Activated naive CD4-positive, alpha-beta T cell treated with anti-CD3 and anti-CD28 coated beads, Interleukin-2, amount 50 U/mL, for 16 hours (primary cell): ENCODE results near the gene DGKG.
A peak's percentile ranks its signal among the peaks of the same experiment; 100 is the strongest.

ENCODE experiments used
- DNase-seq: peaks from one replicate; pipeline ENCODE4 v3.0.0-alpha.2; 2020

The DGKG gene

DNA sequence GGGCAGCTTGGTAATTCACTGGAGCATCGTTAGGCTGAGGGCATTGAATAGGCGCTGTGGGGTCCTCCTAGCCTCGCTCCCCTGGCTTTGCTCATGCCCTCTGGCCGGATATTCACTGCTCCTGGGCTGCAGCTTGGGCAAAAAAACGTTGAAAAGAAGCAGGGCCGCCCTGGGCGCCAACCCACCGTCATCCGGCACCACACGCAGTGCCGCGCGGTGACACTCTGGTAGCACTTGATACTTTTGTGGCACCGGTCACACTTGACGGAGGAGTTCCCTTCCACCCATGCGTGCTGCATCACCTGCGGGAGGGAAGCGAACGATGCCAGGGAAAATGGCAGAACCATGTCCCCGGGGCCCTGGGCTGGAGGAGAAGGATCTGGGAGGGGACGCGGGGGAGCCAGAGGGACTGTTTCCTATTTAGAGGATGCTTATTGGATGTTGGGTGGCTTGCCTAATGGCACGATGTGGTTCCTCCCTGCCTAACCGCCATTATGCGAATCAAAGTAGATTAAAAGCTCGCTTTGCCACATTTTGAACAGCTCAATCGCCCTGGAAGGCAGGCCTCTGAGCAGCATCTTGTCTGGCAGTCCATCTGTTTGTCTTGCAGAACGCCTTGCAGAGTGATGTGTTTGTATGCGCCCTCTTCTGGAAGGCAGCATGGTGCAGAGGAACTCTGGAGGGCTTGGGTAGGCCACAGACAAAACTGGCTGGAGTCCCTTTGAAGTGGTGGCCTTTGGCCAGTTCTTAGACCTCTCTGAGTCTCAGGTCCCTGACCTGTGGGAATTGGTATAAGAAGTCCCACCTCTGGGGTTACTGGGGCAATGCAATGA lies 93.2 kb downstream of the DGKG start:
- no peak for DNase-seq

- no peak for DNase-seq
These were observed 94.3 kb downstream of the DGKG start for GRCh38 chr3:186267758-186268157.

DNA sequence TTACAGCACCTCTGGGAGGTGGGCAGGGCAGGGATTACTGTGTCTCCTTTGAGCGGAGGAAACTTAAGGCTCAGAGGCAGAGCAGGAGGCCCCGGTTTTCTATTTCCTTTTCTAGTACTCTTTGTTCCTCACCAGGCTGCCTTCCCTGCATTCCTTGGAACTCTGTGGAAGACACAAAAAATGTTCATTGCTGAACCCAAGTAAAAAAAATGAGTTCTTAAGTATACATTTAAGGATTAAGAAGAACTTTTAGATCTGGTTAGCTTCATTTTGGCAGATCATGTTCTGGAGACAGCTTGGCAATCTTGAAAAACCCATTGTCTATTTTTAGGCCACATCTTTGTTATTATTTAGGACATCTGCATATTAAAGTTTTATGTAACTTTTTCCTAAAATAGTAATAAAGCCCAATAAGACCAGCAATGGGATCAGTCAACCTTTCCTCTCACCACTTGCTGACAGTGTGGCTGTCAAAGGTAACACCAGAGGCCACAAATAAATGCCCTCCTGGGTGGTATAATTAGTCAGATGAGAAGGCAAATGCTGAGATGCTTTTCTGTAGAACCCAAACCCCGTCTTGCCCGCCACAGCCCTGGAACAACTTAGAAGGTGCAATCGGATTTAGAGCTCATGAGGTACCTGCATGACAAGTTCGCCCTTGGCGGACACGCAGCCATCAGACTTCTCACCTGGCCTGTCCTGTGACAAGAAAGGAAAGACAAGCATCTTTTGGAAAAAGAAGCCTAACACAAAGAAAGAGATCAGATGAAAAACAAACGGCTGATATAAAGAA lies 97.2 kb downstream of the DGKG start:
- DNase-seq = no peak

- DNase-seq = no peak
These were observed 100.4 kb downstream of the DGKG start for GRCh38 chr3:186261638-186262037.

GRCh38 chr3:186260726-186261125 lies 101.3 kb downstream of the DGKG start:
- DNase-seq = no peak

- DNase-seq = peak; percentile 58
These were observed 102.2 kb downstream of the DGKG start for GRCh38 chr3:186259612-186260383.

DNA sequence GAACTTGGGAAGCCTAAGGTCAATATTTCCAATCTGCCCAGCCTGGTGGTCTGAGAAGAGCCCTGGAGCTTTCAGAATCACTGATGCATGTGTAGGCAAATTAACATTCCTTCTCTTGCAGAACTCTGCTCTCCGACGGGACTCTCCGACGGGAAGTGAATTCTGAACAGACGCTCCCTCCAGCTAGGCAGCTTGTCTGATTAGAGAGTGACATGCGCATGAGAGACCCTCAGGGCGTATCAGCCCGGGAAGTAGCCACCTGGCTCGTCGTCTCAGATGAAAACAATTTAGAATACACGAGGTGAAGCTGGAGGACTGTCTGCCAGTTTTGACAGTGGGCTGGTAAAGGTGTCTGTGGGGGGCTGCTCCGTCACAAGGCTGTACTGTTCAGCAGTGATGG lies 103.1 kb downstream of the DGKG start:
- no peak for DNase-seq

DNA sequence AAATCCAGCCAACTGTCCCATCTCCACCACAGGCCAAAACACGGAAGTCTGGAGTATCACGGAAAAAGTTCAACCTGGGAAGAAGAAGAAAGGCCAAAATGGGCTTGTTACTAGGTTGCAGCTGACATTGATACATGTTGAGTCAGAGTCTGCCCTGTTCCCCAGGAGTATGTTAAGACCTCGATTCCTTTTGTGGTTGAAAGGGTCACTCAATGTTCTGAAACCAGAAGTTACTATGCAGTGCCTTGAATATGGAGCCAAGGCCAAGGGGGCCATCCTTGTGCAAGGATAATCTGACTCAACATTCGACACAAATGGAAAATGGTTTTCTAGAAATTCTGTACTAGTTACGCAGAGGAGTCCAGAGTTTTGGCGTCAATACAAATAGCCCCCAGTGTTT lies 104.2 kb downstream of the DGKG start:
- no peak for DNase-seq

DNA sequence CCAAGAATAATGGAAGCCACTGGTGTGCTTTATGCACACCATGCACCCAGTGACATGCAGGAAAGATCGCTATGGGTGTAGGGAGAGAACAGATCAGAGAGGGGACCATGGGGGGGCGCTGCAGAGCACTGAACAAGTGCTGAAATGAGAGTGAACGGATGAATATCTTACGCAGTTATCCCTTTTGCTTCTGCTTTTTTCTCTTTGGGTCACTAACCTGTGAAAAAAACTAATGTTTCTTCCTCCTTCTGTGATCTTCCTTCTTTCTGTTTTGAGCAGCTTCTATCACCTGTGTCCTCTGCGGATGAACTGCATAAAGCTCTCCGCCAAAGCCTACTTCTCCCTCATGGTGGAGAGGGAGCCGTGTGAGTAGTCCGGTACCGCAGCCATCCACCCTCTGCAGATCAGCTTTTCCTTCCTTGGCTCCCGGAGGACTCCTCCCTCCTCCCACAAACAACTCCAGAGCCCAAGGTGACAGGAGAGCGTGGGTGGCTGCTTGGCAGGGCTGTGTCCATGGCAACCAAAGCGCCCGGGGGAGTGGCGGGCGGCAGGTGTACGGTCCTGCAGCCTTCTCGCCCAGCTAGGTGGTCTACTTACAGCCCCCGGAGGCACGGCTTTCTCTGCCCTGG lies 106.2 kb downstream of the DGKG start:
- no peak for DNase-seq

- peak; percentile 20 for DNase-seq
These were observed 107.1 kb downstream of the DGKG start for GRCh38 chr3:186254676-186255650.

GRCh38 chr3:186251948-186252619 lies 110.0 kb downstream of the DGKG start:
- no peak for DNase-seq

- DNase-seq = no peak
These were observed 113.2 kb downstream of the DGKG start for GRCh38 chr3:186248850-186249249.

GRCh38 chr3:186247821-186248814 lies 113.9 kb downstream of the DGKG start:
- DNase-seq = no peak

DNA sequence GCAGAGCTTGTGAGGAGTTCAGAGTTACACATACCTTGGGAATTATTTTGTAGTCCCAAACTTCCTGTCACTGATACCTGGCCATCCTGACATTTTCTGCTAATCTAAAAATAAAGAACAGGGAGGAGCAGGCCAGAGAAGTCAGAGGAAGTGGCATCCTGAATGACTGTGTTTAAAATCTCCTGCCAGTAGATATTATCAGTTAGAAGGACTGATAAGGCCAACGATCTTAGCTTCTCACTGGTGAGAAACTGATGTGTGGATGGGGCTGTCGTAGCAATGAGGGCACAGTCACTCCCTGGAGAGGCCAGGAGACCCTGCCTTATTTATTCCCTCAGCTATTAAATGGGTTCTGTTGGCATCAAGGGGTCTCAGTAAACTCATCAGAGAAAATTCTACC lies 115.1 kb downstream of the DGKG start:
- no peak for DNase-seq

- DNase-seq = no peak
These were observed 118.0 kb downstream of the DGKG start for GRCh38 chr3:186244016-186244415.

DNA sequence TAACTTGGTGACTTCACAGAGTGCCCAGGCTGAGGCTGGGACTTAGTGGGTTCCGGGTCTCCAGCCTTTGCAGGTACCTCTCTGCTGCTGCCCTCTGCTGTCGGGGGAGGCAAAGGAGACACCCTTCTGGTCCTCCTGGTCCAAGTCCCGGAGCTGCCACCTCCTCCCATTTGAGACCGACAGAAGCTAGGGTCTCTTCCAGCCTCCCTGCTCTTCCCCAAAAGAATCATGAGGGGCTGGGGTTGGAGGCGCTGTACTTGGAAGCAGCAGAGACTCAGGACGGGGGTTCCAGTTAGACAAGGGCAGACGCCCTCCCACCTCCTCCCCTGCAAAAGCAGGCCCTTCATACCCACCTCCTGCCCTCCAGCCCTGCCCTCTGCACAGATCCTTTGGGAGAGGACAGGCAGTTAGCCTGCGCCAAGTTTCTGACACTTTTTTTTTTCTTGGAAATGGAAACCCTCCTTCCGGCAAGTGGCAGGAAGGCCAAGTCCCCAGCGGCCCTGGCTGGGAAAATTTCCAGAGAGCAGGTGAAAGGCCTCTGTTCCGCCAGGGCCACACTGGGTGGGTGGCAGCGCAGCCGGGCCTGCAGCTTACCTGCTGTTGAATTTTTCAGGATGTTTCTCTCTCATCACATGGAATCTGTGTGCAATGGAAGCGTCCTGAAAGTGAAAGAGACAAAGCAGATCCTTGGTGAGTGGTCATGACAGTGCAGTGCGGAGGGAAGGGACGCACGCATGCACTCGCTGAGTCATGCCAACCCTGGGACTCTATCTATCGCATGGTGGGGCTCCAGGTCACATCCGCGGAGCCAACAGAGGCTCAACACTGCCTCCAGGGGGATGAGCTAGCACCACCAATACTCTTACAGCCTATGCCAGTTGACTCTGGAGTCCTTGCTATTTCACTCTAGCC lies 119.9 kb downstream of the DGKG start:
- peak; percentile 54 for DNase-seq

DNA sequence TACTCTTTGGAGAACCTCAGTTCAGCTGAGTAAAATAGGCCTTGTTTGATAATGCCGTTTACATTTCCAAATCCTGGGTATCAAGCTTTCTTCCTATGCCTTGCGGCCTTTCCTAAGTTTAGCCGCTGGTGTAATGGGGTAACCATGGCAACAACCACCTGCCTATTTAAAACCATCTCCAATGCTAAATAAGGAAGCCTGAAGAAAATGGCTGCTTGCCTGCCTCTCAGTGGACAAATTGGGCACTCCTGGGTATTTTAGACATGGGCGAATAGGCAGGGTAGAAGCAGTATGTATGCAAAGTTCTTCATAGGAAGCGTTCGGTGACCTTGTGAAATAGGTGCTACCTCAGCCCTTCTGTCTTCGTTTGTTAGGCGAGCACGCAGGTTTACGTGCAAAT lies 122.7 kb downstream of the DGKG start:
- DNase-seq = no peak

- no peak for DNase-seq
These were observed 124.1 kb downstream of the DGKG start for GRCh38 chr3:186237915-186238314.
